GM12801 (cell line): ENCODE data around the gene ELAVL3.

Experiments
- CTCF ChIP-seq: IDR thresholded peaks from one replicate; pipeline ENCODE4 v1.5.1; 2011; ENCODE audit warnings: control low read depth; ENCODE audit not compliant: insufficient read length; ENCODE audit errors: extremely low read depth

ELAVL3 gene

GRCh38 chr19:11496391-11497163, 15.7 kb upstream of the ELAVL3 start:
- TF ChIP-seq CTCF = no peak

- TF ChIP-seq CTCF = no peak
Observed at GRCh38 chr19:11495885-11496284, 15.0 kb upstream of the ELAVL3 start.

- TF ChIP-seq CTCF = no peak
Observed at GRCh38 chr19:11495481-11495880, 14.6 kb upstream of the ELAVL3 start.

- no peak for TF ChIP-seq CTCF
Observed at GRCh38 chr19:11494634-11495285, 13.9 kb upstream of the ELAVL3 start.

- TF ChIP-seq CTCF = no peak
Observed at GRCh38 chr19:11489378-11489777, 8.5 kb upstream of the ELAVL3 start.

- no peak for TF ChIP-seq CTCF
Observed at GRCh38 chr19:11486661-11487503, 6.0 kb upstream of the ELAVL3 start.

GRCh38 chr19:11485245-11485837, 4.5 kb upstream of the ELAVL3 start:
- TF ChIP-seq CTCF = no peak
